ENCODE measurements around the gene MAP4K3.

DNA sequence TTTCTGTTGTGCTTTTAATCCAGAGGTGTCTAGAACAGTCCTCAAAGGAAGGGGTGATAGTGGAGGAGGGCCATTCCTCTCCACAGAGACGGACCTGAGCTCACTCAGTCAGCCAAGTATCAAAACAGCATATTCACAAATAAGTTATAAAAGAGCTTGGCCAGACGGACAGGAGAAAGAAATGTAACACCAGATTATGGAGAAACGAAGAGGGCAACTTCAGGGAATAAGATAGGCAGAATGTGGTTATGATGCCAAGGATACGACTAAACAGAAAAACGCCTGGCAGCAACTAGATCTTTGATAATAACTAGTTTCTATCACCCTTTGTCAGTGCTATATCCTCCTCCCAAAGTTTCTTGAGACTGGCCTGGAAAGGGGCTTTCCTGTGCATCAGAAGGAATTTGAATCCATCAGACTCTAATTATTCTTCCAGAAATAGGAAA lies 42.5 kb downstream of the MAP4K3 start:
- no peak for TF ChIP-seq OSR1 (CRISPR knock-in tag; IDR thresholded peaks at IDR 0.05)
- TF ChIP-seq PPARA (CRISPR knock-in tag; IDR thresholded peaks at IDR 0.05; ENCODE audit: borderline replicate concordance), result no peak
- TF ChIP-seq PATZ1 (CRISPR knock-in tag; IDR thresholded peaks at IDR 0.05; ENCODE audit: borderline replicate concordance), result no peak
- TF ChIP-seq, protein P1, sequence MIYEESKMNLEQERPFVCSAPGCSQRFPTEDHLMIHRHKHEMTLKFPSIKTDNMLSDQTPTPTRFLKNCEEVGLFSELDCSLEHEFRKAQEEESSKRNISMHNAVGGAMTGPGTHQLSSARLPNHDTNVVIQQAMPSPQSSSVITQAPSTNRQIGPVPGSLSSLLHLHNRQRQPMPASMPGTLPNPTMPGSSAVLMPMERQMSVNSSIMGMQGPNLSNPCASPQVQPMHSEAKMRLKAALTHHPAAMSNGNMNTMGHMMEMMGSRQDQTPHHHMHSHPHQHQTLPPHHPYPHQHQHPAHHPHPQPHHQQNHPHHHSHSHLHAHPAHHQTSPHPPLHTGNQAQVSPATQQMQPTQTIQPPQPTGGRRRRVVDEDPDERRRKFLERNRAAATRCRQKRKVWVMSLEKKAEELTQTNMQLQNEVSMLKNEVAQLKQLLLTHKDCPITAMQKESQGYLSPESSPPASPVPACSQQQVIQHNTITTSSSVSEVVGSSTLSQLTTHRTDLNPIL (CRISPR knock-in tag; IDR thresholded peaks at IDR 0.05; ENCODE audit: low read depth), result no peak
- TF ChIP-seq TOX (CRISPR knock-in tag; IDR thresholded peaks at IDR 0.05; ENCODE audit: borderline replicate concordance), result no peak
- TF ChIP-seq ESRRG (CRISPR knock-in tag; IDR thresholded peaks at IDR 0.05), result no peak
- TF ChIP-seq ZFP30 (CRISPR knock-in tag; IDR thresholded peaks at IDR 0.05), result no peak
- TF ChIP-seq ISL1 (CRISPR knock-in tag; IDR thresholded peaks at IDR 0.05), result 0 out of 2 replicates have a peak, but pooled peaks have one; percentile 5
- no peak for TF ChIP-seq GLIS3 (CRISPR knock-in tag; IDR thresholded peaks at IDR 0.05)
- TF ChIP-seq ARNTL (CRISPR knock-in tag; IDR thresholded peaks at IDR 0.05; ENCODE audit: borderline replicate concordance, low read depth), result no peak
- TF ChIP-seq RARB (CRISPR knock-in tag; IDR thresholded peaks at IDR 0.05), result no peak
- TF ChIP-seq POU6F1 (CRISPR knock-in tag; IDR thresholded peaks at IDR 0.05; ENCODE audit: borderline replicate concordance, low read depth), result no peak
- TF ChIP-seq SNAI2 (CRISPR knock-in tag; IDR thresholded peaks at IDR 0.05), result no peak
- no peak for TF ChIP-seq ZNF70 (CRISPR knock-in tag; IDR thresholded peaks at IDR 0.05)
